Mammary epithelial cell (primary cell): ENCODE results near the gene IGSF21.

Source experiments
- EZH2 ChIP-seq: IDR thresholded peaks from 2 replicates; pipeline ENCODE4 v1.6.1; 2012; ENCODE audit warnings: low read length, inconsistent platforms, borderline replicate concordance
- TF ChIP-seq, protein P1 (sequence below), 2 donors: IDR thresholded peaks in 1 of 2; conservative IDR thresholded peaks in 1 of 2; 2 replicates each; pipeline ENCODE4 v1.5.1; 2011 to 2012; ENCODE audit warnings: inconsistent platforms in 2 of 2, low read length in 2 of 2, mild to moderate bottlenecking in 2 of 2, control low read depth in 1 of 2, low read depth in 1 of 2; ENCODE audit not compliant: insufficient read depth in 1 of 2; ENCODE audit errors: extremely low read depth in 1 of 2

- TF ChIP-seq, protein P1, sequence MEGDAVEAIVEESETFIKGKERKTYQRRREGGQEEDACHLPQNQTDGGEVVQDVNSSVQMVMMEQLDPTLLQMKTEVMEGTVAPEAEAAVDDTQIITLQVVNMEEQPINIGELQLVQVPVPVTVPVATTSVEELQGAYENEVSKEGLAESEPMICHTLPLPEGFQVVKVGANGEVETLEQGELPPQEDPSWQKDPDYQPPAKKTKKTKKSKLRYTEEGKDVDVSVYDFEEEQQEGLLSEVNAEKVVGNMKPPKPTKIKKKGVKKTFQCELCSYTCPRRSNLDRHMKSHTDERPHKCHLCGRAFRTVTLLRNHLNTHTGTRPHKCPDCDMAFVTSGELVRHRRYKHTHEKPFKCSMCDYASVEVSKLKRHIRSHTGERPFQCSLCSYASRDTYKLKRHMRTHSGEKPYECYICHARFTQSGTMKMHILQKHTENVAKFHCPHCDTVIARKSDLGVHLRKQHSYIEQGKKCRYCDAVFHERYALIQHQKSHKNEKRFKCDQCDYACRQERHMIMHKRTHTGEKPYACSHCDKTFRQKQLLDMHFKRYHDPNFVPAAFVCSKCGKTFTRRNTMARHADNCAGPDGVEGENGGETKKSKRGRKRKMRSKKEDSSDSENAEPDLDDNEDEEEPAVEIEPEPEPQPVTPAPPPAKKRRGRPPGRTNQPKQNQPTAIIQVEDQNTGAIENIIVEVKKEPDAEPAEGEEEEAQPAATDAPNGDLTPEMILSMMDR (conservative IDR thresholded peaks at IDR 0.05 in 1 of 2, IDR thresholded peaks at IDR 0.05 in 1 of 2; ENCODE audit: extremely low read depth in 1 of 2, insufficient read depth in 1 of 2, low read depth in 1 of 2, low read length in 2 of 2): no peak
- no peak for TF ChIP-seq EZH2
Observed at GRCh38 chr1:18414321-18414720, 306.7 kb downstream of the IGSF21 start.
